HG02938 (cell line): Measurements from ENCODE around the gene CHD2.
"Not testable (repeated sequence)": the region's sequence is repeated elsewhere in the genome, so short reads cannot be mapped to it uniquely, and the experiment has no call there.

Experiments
- ATAC-seq: cut with Tn5 transposase; IDR thresholded peaks from one replicate; pipeline ENCODE4 v1.9.1; 2021; ENCODE audit warnings: mild to moderate bottlenecking, moderate library complexity; ENCODE audit not compliant: unreplicated experiment

Gene CHD2

GRCh38 chr15:93032515-93033206, 132.5 kb downstream of the CHD2 start:
- not testable (repeated sequence) for ATAC-seq

GRCh38 chr15:93033434-93034045, 133.4 kb downstream of the CHD2 start:
- no peak for ATAC-seq

- ATAC-seq, result no peak
These were observed 134.4 kb downstream of the CHD2 start for GRCh38 chr15:93034512-93034911.

GRCh38 chr15:93035092-93035915, 135.2 kb downstream of the CHD2 start:
- ATAC-seq, result peak; percentile 30

- ATAC-seq, result peak; percentile 85
These were observed 136.1 kb downstream of the CHD2 start for GRCh38 chr15:93035953-93036810.

- no peak for ATAC-seq
These were observed 137.1 kb downstream of the CHD2 start for GRCh38 chr15:93036951-93037819.

- no peak for ATAC-seq
These were observed 137.9 kb downstream of the CHD2 start for GRCh38 chr15:93037820-93038705.

- ATAC-seq, result not testable (repeated sequence)
These were observed 139.6 kb downstream of the CHD2 start for GRCh38 chr15:93039562-93040287.

- no peak for ATAC-seq
These were observed 140.4 kb downstream of the CHD2 start for GRCh38 chr15:93040288-93041158.

GRCh38 chr15:93041159-93041547, 141.0 kb downstream of the CHD2 start:
- ATAC-seq, result no peak

- ATAC-seq, result no peak
These were observed 142.1 kb downstream of the CHD2 start for GRCh38 chr15:93042211-93042610.

GRCh38 chr15:93042691-93043378, 142.7 kb downstream of the CHD2 start:
- ATAC-seq, result no peak

- no peak for ATAC-seq
These were observed 143.6 kb downstream of the CHD2 start for GRCh38 chr15:93043621-93044300.

GRCh38 chr15:93044301-93045190, 144.4 kb downstream of the CHD2 start:
- ATAC-seq, result no peak

GRCh38 chr15:93045191-93045785, 145.2 kb downstream of the CHD2 start:
- ATAC-seq, result no peak
